Suppressor macrophage treated with lipopolysaccharide for 1 hour (primary cell): Measurements from ENCODE around the gene NRSN2.
"Not testable (repeated sequence)": the region's sequence is repeated elsewhere in the genome, so short reads cannot be mapped to it uniquely, and the experiment has no call there.

Source experiments
- DNase-seq, 3 donors: peaks; one replicate each; pipeline ENCODE4 v3.0.0-alpha.2; 2020 to 2022

The NRSN2 gene

DNA sequence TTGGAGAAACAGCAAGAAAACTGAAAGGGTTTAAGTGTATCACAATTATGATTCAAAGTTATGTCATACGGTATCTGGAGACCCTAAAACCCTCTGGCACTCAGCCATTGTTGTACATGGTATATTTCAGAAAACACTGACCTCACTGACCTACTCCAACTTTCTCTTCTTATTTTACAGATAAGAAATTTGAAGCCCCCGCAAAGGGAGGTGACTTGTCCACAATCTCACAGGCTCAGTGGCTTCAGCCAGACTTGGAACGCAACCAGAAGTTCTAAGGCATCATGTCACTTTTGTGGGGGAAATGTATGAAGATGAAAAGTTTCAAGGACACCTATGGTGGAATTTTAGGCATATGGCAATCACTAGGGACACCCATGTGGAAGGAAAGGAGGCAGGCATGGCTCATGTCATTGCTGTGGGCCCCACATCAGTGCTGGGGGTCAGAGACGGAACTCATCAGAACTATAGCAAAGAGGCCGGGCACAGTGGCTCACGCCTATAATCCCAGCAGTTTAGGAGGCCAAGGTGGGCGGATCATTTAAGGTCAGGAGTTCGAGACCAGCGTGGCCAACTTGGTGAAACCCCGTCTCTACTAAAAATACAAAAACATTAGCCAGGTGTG, 28.5 kb downstream of the NRSN2 start:
- DNase-seq: no peak

- DNase-seq: peak in 1 of 3 donors; percentile 10
Measured at GRCh38 chr20:376089-376488, 29.2 kb downstream of the NRSN2 start.

DNA sequence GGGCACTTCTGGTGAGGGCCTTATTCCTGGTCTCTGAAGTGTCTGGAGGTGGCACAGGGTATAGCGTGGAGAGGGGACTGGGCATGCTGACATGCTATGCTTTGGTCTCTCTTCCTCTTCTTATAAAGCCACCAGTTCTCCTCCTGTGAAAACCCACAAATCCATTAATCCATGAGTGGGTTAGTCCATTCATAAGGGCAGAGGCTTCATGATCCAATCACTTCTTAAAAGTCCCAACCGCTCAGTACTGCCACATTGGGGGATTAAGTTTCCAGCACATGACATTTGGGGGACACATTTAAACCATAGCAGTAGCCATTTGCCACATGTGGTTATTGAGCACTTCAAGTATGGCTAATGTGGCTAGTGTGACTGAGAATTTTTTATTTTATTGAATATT, 29.8 kb downstream of the NRSN2 start:
- DNase-seq: peak in 1 of 3 donors; percentile 19

DNA sequence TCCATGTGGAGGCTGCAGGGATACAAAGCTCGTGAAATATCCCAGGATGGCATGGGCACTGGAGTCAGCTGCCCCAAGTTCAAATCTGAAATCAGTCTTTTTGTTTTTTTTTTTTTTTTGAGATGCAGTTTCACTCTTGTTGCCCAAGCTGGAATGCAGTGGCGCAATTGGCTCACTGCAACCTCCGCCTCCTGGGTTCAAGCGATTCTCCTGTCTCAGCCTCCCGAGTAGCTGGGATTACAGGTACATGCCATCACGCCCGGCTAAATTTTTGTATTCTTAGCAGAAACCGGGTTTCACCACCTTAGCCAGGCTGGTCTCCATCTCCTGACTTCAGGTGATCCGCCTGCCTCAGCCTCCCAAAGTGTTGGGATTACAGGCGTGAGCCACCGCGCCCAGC, 30.7 kb downstream of the NRSN2 start:
- DNase-seq: peak in 1 of 3 donors; percentile 0

- DNase-seq: peak in 1 of 3 donors; percentile 12
Measured at GRCh38 chr20:378961-379336, 32.0 kb downstream of the NRSN2 start.

DNA sequence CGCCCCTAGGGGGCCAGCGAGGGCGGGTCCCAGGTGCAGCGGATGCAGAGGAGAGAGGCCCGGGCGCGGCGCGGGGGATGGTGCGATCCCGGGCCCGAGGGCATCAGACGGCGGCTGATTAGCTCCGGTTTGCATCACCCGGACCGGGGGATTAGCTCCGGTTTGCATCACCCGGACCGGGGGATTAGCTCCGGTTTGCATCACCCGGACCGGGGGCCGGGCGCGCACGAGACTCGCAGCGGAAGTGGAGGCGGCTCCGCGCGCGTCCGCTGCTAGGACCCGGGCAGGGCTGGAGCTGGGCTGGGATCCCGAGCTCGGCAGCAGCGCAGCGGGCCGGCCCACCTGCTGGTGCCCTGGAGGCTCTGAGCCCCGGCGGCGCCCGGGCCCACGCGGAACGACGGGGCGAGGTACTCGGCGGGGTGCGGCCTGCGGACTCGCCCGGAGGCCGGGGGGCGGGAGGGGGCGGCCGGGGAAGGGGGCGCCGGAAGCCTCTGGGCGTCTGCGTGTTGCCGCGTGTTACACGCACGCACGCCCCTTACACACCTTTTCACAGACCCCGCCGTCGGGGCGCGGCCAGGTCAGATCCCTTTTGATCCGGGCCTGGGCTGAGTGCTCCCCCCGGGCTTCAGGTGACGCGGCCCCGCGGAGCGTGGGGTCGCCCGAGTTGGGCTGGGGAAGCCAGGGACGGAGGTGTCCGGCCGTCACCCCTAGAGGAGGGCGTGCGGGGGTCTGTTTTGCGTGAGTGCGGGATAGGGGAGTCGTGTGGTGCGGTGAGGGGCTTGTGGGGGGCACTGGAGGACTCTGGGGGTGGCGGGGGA, 34.1 kb downstream of the NRSN2 start:
- DNase-seq: peak; percentile 69 to 89 (median 75)

- peak; percentile 69 to 83 (median 74) for DNase-seq
Measured at GRCh38 chr20:381581-382290, 34.8 kb downstream of the NRSN2 start.

DNA sequence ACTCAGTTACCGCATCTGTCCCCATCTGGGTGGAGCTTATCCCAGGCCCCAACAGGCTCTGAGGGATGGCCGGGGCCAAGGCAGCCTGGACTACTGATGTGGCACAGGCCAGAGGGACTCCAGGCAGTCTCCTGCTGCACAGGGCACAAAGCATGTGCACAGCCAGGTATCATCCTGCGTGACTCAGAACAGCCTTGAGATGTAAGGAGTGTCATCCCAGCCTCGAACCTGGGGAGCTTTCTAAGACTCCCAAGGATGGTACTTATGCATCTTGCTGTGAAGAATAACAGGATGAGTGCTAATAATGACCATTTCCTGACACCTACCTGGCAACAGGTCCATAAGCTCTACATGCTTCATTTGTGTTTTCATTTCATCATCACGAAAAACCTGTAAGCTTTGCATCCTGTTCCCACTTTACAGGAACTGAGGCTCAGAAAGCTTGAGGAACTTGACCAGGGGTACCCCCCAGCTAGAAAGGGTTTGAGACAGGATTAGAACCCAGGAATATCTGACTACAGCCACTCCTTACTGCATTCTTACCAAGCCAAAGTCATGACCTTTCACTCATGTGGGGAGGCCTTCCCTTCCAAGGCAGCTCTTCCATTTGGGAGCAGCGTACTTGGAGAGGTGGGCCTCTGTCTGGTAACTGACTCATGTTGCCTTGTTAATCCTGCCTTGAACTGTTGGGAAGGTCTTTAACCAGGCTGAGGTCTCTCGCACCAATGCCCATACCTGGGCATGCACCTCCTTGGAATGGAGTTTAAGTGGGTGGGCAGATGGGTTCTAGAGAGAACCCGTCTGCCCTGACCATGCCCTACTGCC, 35.6 kb downstream of the NRSN2 start:
- DNase-seq: peak in 1 of 3 donors; percentile 12

GRCh38 chr20:383889-384288, 37.0 kb downstream of the NRSN2 start:
- DNase-seq: no peak

GRCh38 chr20:384723-385122, 37.8 kb downstream of the NRSN2 start:
- DNase-seq: peak in 1 of 3 donors; percentile 16

GRCh38 chr20:385448-385847, 38.5 kb downstream of the NRSN2 start:
- peak in 1 of 3 donors; percentile 15 for DNase-seq

GRCh38 chr20:386634-387033, 39.7 kb downstream of the NRSN2 start:
- not testable (repeated sequence) for DNase-seq

DNA sequence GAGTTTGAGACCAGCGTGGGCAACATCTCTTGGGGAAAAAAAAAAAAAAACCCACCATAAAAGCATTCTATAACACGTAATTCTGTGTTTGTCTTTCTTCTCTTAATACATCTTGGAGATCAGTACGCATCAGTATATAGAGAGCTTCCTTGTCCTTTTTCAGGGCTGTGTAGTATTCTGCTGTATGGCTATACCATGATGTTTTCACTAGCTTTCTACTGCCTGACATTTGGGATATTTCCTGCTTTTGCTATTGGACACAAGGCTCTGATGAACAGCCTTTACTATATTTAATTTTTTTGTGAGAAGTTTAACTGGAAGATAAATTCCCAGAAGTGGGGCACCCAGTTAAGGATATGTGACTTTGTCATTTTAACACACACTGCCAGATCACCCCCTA, 40.6 kb downstream of the NRSN2 start:
- no peak for DNase-seq

DNA sequence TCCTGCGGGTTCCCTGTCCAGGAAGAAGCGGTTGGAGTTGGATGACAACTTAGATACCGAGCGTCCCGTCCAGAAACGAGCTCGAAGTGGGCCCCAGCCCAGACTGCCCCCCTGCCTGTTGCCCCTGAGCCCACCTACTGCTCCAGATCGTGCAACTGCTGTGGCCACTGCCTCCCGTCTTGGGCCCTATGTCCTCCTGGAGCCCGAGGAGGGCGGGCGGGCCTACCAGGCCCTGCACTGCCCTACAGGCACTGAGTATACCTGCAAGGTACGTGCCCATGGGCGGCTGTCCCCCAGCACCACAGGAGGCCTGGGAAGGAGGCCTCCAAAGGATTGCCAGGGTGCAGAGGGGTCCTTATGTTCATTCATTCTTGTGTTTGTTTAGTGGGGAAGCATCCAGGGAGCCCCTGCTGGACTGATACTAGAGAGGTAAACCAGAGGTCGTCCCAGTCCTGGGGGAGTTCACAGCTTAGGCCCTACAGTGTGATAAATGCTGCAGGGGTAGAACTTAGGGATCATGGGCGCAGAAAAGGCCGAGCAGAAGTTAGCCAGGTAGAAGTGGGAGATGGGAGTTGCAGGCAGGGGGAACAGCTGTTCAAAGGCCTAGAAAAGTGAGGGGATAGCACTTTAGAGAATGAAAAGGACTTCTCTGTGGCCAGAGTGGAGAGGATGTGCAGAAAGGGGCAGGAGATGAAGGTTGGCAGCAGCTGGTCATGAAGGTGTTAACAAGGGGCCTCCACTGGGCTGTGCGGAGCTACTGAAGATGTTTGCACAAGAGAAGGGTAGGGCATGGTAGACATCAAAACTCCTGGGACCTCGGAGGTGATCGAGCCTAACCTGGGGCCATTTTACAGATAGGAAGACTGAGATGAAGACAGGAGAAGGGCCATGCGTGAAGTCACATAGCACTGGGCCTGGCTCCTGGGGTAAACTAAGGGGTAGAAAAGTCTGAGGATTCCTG, 41.4 kb downstream of the NRSN2 start:
- DNase-seq: peak in 1 of 3 donors; percentile 15

- peak in 1 of 3 donors; percentile 6 for DNase-seq
Measured at GRCh38 chr20:389220-389619, 42.3 kb downstream of the NRSN2 start.

DNA sequence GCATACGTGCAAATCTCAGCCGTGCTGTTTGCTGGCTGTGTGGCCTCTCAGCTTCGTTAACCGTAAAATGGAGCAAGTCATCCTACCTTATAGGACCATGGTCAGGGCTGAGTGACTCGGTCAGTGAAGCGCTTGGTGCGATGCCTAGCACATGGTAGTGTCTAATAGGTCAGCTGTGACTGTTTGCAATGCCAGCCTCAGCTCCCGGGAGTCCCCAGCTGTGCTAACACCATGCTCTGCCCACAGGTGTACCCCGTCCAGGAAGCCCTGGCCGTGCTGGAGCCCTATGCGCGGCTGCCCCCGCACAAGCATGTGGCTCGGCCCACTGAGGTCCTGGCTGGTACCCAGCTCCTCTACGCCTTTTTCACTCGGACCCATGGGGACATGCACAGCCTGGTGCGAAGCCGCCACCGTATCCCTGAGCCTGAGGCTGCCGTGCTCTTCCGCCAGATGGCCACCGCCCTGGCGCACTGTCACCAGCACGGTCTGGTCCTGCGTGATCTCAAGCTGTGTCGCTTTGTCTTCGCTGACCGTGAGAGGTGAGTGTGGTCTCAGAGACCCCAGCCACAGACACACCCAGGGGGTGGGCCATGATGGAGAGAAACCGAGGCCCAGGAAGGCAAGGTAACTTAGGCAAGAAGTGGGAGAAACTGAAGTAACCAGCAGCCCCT, 44.3 kb downstream of the NRSN2 start:
- DNase-seq: peak in 1 of 3 donors; percentile 10

DNA sequence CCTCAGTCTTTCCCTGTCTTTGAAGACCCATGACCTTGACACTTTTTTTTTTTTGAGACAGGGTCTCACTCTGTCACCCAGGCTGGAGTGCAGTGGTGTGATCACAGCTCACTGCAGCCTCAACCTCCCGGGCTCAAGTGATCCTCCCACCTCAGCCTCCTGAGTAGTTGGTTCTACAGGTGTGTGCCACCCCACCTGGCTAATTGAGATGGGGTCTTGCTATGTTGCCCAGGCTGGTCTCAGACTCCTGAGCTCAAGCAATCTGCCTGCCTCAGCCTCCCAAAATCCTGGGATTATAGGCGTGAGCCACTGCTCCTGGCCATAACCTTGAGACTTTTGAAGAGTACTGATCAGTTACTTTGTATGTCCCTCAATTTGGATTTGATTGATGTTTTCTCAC, 46.4 kb downstream of the NRSN2 start:
- DNase-seq: not testable (repeated sequence)

DNA sequence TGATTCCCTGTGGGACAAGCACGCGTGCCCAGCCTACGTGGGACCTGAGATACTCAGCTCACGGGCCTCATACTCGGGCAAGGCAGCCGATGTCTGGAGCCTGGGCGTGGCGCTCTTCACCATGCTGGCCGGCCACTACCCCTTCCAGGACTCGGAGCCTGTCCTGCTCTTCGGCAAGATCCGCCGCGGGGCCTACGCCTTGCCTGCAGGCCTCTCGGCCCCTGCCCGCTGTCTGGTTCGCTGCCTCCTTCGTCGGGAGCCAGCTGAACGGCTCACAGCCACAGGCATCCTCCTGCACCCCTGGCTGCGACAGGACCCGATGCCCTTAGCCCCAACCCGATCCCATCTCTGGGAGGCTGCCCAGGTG, 49.3 kb downstream of the NRSN2 start:
- no peak for DNase-seq

- no peak for DNase-seq
Measured at GRCh38 chr20:396619-397431, 49.9 kb downstream of the NRSN2 start.
